ENCODE data around the gene BLOC1S1.

DNA sequence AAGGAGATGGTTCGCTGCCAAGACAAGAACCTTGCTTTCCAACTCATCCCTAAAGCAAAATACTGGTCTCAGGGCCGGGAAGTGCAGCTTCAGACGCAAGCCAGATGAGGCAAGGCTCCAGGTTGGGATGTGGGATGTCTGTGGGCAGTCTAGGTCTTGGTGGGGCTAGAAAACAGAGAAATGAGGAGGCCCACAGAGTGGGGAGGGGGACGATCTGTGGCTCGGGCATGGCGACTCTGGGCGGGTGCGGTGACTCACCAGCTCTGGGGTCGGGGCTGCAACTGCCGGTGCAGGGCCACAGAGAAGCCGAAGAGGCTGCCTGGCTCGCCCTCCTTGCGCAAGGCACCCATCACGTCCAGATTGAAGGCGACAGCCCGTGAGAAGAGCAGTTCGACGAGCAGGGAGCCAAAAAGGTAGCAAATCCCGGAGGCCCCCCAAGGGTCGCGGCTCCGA lies 8.6 kb upstream of the BLOC1S1 start:
- no peak for TF ChIP-seq ZNF274 (IDR thresholded peaks at IDR 0.05; ENCODE audit: low read depth, low read length)
- no peak for TF ChIP-seq POLR2A (IDR thresholded peaks at IDR 0.05; ENCODE audit: borderline replicate concordance, extremely low read depth, insufficient read depth, insufficient read length)
- no peak for TF ChIP-seq CTCF (IDR thresholded peaks at IDR 0.05 in 2 of 3, conservative IDR thresholded peaks at IDR 0.05 in 1 of 3; ENCODE audit: borderline replicate concordance in 1 of 3, insufficient read depth in 1 of 3, low read depth in 2 of 3, low read length in 2 of 3)
